Liver (tissue), 9 donors: Measurements from ENCODE around the gene CDK17. TPM values are rescaled to one million over a fixed set of nuclear protein-coding genes. Genes with fewer than 3 reads are reported as not detected.

Source experiments
- DNase-seq: peaks from one replicate; pipeline ENCODE4 v3.0.0-alpha.2; 2017; ENCODE audit warnings: low spot score
- H3K27ac ChIP-seq, 2 donors: one replicate each; pipeline ENCODE4 v1.7.0; 2013; ENCODE audit warnings: inconsistent platforms in 2 of 2, low read length in 2 of 2, control low read depth in 1 of 2, low read depth in 1 of 2, mild to moderate bottlenecking in 1 of 2
- H3K27me3 ChIP-seq, 4 donors: one replicate each; pipeline versions ENCODE4 v1.6.1 to v1.7.0; 2013; ENCODE audit warnings: low read length in 3 of 4, inconsistent platforms in 1 of 4, mild to moderate bottlenecking in 1 of 4, moderate library complexity in 1 of 4; ENCODE audit not compliant: control insufficient read depth in 4 of 4, insufficient read depth in 4 of 4
- H3K36me3 ChIP-seq, 4 donors: one replicate each; pipeline versions ENCODE4 v1.6.1 to v1.7.0; 2013; ENCODE audit warnings: low read length in 3 of 4, mild to moderate bottlenecking in 3 of 4, low read depth in 1 of 4, moderate library complexity in 1 of 4; ENCODE audit not compliant: control insufficient read depth in 4 of 4, insufficient read depth in 3 of 4
- H3K4me1 ChIP-seq, 4 donors: one replicate each; pipeline versions ENCODE4 v1.6.1 to v1.7.0; 2013; ENCODE audit warnings: low read length in 3 of 4, mild to moderate bottlenecking in 3 of 4, moderate library complexity in 1 of 4; ENCODE audit not compliant: control insufficient read depth in 4 of 4, insufficient read depth in 4 of 4
- H3K4me3 ChIP-seq, 3 donors: one replicate each; pipeline versions ENCODE4 v1.6.1 to v1.7.0; 2013; ENCODE audit warnings: low read length in 3 of 3, control low read depth in 1 of 3, low read depth in 1 of 3, mild to moderate bottlenecking in 1 of 3
- H3K9ac ChIP-seq, 2 donors: one replicate each; pipeline ENCODE4 v1.7.0; 2013; ENCODE audit warnings: low read length in 2 of 2, mild to moderate bottlenecking in 2 of 2, moderate library complexity in 2 of 2, control low read depth in 1 of 2, low read depth in 1 of 2
- H3K9me3 ChIP-seq, 4 donors: one replicate each; pipeline versions ENCODE4 v1.6.1 to v1.7.0; 2013; ENCODE audit warnings: low read length in 3 of 4; ENCODE audit not compliant: control insufficient read depth in 4 of 4
- ATF3 ChIP-seq: IDR thresholded peaks from 2 replicates; pipeline ENCODE4 v1.6.1; 2016; ENCODE audit warnings: antibody characterized with exemption
- EGR1 ChIP-seq, 2 donors: IDR thresholded peaks; 2 replicates each; pipeline ENCODE4 v1.6.1; 2016 to 2018; ENCODE audit warnings: antibody characterized with exemption in 2 of 2, low read depth in 2 of 2
- FOXA1 ChIP-seq: IDR thresholded peaks from 2 replicates; pipeline ENCODE4 v1.6.1; 2016; ENCODE audit warnings: antibody characterized with exemption
- FOXA2 ChIP-seq: IDR thresholded peaks from 2 replicates; pipeline ENCODE4 v1.6.1; 2016; ENCODE audit warnings: antibody characterized with exemption
- GABPA ChIP-seq, 2 donors: IDR thresholded peaks in 1 of 2; conservative IDR thresholded peaks in 1 of 2; 2 replicates each; pipeline ENCODE4 v1.6.1; 2016; ENCODE audit warnings: antibody characterized with exemption in 2 of 2, mild to moderate bottlenecking in 1 of 2, moderate library complexity in 1 of 2
- HNF4A ChIP-seq, 2 donors: conservative IDR thresholded peaks; 2 replicates each; pipeline ENCODE4 v1.6.1; 2016; ENCODE audit warnings: antibody characterized with exemption in 2 of 2, mild to moderate bottlenecking in 2 of 2
- HNF4G ChIP-seq: IDR thresholded peaks from 2 replicates; pipeline ENCODE4 v1.6.1; 2016; ENCODE audit warnings: antibody characterized with exemption
- JUND ChIP-seq, 2 donors: IDR thresholded peaks; 2 replicates each; pipeline ENCODE4 v1.6.1; 2016; ENCODE audit warnings: antibody characterized with exemption in 2 of 2
- MAX ChIP-seq: IDR thresholded peaks from 2 replicates; pipeline ENCODE4 v1.6.1; 2016; ENCODE audit warnings: antibody characterized with exemption
- NR2F2 ChIP-seq: IDR thresholded peaks from 2 replicates; pipeline ENCODE4 v1.6.1; 2016; ENCODE audit warnings: antibody characterized with exemption
- RAD21 ChIP-seq, 2 donors: IDR thresholded peaks; 2 replicates each; pipeline ENCODE4 v1.6.1; 2016; ENCODE audit warnings: antibody characterized with exemption in 2 of 2, mild to moderate bottlenecking in 2 of 2
- REST ChIP-seq: IDR thresholded peaks from 2 replicates; pipeline ENCODE4 v1.6.1; 2016; ENCODE audit warnings: antibody characterized with exemption, mild to moderate bottlenecking
- RXRA ChIP-seq, 2 donors: IDR thresholded peaks; 2 replicates each; pipeline ENCODE4 v1.6.1; 2017 to 2018; ENCODE audit warnings: antibody characterized with exemption in 2 of 2, mild to moderate bottlenecking in 1 of 2
- SP1 ChIP-seq: IDR thresholded peaks from 2 replicates; pipeline ENCODE4 v1.6.1; 2018; ENCODE audit warnings: antibody characterized with exemption, mild to moderate bottlenecking
- TAF1 ChIP-seq: conservative IDR thresholded peaks from 2 replicates; pipeline ENCODE4 v1.6.1; 2016; ENCODE audit warnings: antibody characterized with exemption, mild to moderate bottlenecking
- YY1 ChIP-seq: IDR thresholded peaks from 2 replicates; pipeline ENCODE4 v1.6.1; 2016; ENCODE audit warnings: antibody characterized with exemption, mild to moderate bottlenecking
- ZBTB33 ChIP-seq: IDR thresholded peaks from 2 replicates; pipeline ENCODE4 v1.6.1; 2016; ENCODE audit warnings: antibody characterized with exemption
- WGBS: extraction: QIAGEN DNeasy Blood & Tissue Kit; methylation state at CpG from one replicate; pipeline ENCODE4 v1.1.7; 2013; 5-methylcytosine and 5-hydroxymethylcytosine counted together
- polyA plus RNA-seq, 2 donors: library from polyadenylated mRNA; stranded (reverse) in 1 of 2; unstranded in 1 of 2; fragments of 200-250 nt in 1 of 2; fragments of >200 nt in 1 of 2; fragmentation: Nextera tagmentation in 1 of 2; extraction: Ambion mirVana in 1 of 2; gene quantifications; one replicate each; pipeline versions ENCODE4 v1.2.1 to v1.2.3, GENCODE V29; 2013 to 2015
- total RNA-seq, 2 donors: library from RNA; depleted of rRNA; stranded (reverse); fragments of >200 nt; gene quantifications; one replicate each; pipeline ENCODE4 v1.2.3, GENCODE V29; 2014
- donor health status: healthy.
- donor health status: healthy.
- donor health status: healthy.
- donor health status: healthy.
- donor health status: healthy.

CDK17 gene
- total and polyA plus RNA-seq, 4 donors = 4.8 to 25.2 (median 14.9) TPM

- Histone ChIP-seq H3K27me3 (no peaks in the 10 kb centered on the region), H3K27ac (no peak overlapping the region), H3K4me1 (no peaks in the 10 kb centered on the region), H3K9ac (no peak overlapping the region), H3K9me3 (no peaks in the 10 kb centered on the region), H3K4me3 (no peak overlapping the region), H3K36me3 (peaks cover 0 to 9% (median 3%) of the 10 kb centered on the region in 4 donors)
- no peak for DNase-seq
- 98% methylated on average over 4 of the region's 4 CpGs for WGBS
- no peak for TF ChIP-seq YY1
- TF ChIP-seq REST = no peak
- no peak for TF ChIP-seq EGR1 (IDR thresholded peaks at IDR 0.05; ENCODE audit: low read depth in 2 of 2)
- no peak for TF ChIP-seq ATF3
- TF ChIP-seq NR2F2 = no peak
- TF ChIP-seq MAX = no peak
- no peak for TF ChIP-seq RAD21 (IDR thresholded peaks at IDR 0.05)
- no peak for TF ChIP-seq HNF4G
- no peak for TF ChIP-seq GABPA (IDR thresholded peaks at IDR 0.05 in 1 of 2, conservative IDR thresholded peaks at IDR 0.05 in 1 of 2)
- TF ChIP-seq ZBTB33 = no peak
- no peak for TF ChIP-seq RXRA (IDR thresholded peaks at IDR 0.05)
- TF ChIP-seq FOXA2 = no peak
These were observed 102.7 kb downstream of the CDK17 start for GRCh38 chr12:96297504-96297903.

GRCh38 chr12:96295532-96296160 lies 104.6 kb downstream of the CDK17 start:
- Histone ChIP-seq H3K27ac (no peak overlapping the region), H3K9me3 (no peaks in the 10 kb centered on the region), H3K4me3 (no peak overlapping the region), H3K4me1 (no peaks in the 10 kb centered on the region), H3K27me3 (no peaks in the 10 kb centered on the region), H3K36me3 (peaks cover 0 to 9% (median 3%) of the 10 kb centered on the region in 4 donors), H3K9ac (no peak overlapping the region)
- DNase-seq = no peak
- TF ChIP-seq RXRA (IDR thresholded peaks at IDR 0.05) (no peak), FOXA2 (no peak), GABPA (IDR thresholded peaks at IDR 0.05 in 1 of 2, conservative IDR thresholded peaks at IDR 0.05 in 1 of 2) (no peak), FOXA1 (no peak), HNF4A (conservative IDR thresholded peaks at IDR 0.05) (no peak), JUND (IDR thresholded peaks at IDR 0.05) (no peak), RAD21 (IDR thresholded peaks at IDR 0.05) (no peak), MAX (no peak), ZBTB33 (no peak), EGR1 (IDR thresholded peaks at IDR 0.05; ENCODE audit: low read depth in 2 of 2) (no peak), YY1 (no peak), HNF4G (no peak), ATF3 (no peak), SP1 (no peak), TAF1 (no peak), NR2F2 (no peak)
- 96% methylated on average over 6 of the region's 6 CpGs for WGBS
